Inferior parietal cortex (tissue), 1 donor: ENCODE measurements around the gene ILKAP.

Source experiments
- DNase-seq: peaks from one replicate; pipeline ENCODE4 v3.0.0-alpha.2; 2016; ENCODE audit errors: extremely low spot score

The ILKAP gene

GRCh38 chr2:238237431-238238135 lies 34.1 kb upstream of the ILKAP start:
- DNase-seq = no peak

DNA sequence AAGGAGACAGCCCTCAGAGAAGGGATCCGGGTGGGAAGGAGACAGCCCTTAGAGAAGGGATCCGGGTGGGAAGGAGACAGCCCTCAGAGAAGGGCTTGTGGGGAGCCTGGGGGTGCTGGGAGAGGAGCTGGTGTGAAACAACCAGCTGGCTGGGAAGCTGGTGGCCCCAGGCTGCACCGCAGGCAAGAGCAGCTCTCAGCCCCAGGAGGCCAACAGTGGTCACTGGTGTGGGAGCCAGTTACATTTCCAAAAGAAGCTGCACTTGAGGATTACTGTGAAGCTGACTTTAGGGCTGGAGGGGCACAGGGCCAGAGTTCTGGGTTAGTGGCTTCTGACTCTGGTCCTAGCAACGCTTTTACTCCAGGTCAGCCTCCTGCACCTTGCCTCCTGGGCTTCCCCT lies 33.1 kb upstream of the ILKAP start:
- no peak for DNase-seq

GRCh38 chr2:238235856-238236255 lies 32.4 kb upstream of the ILKAP start:
- no peak for DNase-seq

GRCh38 chr2:238235331-238235732 lies 31.8 kb upstream of the ILKAP start:
- no peak for DNase-seq

DNA sequence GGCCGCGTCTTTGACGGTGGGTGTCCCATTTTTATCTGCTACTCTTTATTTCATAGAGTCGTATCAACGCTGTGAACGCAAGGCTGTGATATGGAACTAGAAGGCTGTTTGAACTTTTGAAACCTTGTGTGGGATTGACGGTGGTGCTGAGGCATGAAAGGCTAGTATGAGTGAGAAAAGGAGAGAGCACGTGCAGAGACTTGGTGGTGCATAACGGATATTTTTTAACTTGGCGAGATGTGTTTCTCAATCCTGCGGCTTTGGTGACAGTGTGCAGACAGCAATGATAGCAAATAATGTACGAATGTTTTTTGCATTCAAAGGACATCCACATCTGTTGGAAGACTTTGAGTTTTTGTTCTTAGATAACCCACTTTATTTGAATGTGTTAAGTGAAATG lies 30.1 kb upstream of the ILKAP start:
- DNase-seq = no peak

DNA sequence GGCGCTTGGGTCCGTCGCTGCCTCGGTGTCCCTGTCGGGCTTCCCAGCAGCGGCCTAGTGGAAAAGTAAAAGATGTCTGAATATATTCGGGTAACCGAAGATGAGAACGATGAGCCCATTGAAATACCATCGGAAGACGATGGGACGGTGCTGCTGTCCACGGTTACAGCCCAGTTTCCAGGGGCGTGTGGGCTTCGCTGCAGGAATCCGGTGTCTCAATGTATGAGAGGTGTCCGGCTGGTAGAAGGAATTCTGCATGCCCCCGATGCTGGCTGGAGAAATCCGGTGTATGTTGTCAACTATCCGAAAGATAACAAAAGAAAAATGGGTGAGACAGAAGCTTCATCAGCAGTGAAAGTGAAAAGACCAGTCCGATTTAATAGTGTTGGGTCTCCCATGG lies 28.3 kb upstream of the ILKAP start:
- no peak for DNase-seq

GRCh38 chr2:238231251-238231793 lies 27.8 kb upstream of the ILKAP start:
- peak; percentile 77 for DNase-seq

DNA sequence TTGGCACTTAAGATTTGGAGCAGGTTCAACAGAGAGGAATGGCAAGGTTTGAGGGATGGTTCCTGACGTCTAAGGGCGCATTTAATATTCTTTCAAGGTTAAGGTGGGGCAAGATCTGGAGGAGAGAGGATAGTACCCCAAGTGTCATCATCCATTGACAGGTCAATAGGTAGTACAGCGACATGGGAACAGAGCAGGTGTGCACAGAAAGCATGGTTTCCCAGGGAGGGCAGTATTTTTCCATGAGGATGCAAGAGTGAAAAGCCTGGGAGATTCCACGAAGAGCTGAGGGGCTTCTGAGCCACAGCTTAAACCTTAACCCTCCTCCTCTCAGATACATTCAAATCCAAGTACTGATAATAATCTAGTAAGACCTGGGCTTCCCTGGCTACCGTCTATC lies 27.2 kb upstream of the ILKAP start:
- no peak for DNase-seq

GRCh38 chr2:238228700-238229099 lies 25.2 kb upstream of the ILKAP start:
- no peak for DNase-seq

DNA sequence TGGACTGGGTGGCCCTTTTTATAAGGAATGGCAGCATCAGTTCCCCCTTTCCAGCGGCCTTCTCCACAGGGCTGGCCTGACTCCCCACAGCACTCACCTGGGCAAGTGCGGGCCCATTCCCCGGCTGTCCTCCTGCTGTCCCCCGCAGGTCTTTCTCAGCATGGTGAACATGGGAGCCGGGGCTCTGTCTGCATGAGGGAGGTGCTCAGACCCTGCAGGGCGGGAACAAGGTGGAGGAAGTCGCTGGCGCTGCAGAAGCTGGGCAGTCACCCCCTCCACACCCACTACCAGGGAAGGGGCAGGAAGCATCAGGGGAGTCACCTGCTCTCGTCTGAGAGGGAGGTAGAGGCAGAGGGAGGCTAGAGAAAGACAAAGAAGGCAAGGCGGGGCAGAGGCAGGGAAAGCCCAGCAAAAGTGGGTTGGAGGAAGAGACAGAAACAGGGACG lies 24.1 kb upstream of the ILKAP start:
- DNase-seq = no peak

GRCh38 chr2:238226698-238227586 lies 23.4 kb upstream of the ILKAP start:
- no peak for DNase-seq

- DNase-seq = no peak
Observed at GRCh38 chr2:238225911-238226697, 22.6 kb upstream of the ILKAP start.

GRCh38 chr2:238225121-238225520 lies 21.6 kb upstream of the ILKAP start:
- DNase-seq = no peak

DNA sequence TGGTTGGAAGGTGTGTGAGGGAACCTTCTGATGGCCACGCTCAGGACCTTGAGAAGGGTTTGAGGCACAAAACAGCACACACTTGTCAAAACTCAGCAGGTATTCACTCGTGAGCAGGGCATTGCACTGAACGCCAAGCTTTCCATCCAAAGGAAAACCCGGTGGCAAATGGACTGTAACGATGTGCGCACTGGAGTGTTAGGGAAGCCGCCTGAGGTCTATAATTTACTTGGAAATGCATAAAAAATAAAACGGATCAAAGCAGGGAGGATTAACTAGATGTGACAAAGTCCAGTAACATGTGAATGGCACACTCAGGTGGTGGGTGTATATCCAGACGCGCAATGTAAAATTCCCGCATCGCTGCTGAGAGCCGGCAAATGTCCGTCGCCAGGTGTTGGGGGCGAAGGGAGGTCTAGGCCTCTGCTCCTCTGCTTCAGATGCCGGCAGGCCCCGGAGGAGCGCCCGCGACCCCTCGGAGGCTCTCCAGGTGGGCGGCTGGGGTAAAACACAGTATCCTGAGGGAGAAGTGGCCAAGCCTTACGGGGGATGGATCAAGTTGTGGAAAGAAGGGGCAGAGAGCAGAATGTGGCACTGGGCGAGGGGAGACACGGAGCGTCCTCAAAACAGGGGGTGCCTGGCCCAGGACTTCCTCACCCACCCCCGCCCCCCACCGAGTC lies 21.0 kb upstream of the ILKAP start:
- no peak for DNase-seq

DNA sequence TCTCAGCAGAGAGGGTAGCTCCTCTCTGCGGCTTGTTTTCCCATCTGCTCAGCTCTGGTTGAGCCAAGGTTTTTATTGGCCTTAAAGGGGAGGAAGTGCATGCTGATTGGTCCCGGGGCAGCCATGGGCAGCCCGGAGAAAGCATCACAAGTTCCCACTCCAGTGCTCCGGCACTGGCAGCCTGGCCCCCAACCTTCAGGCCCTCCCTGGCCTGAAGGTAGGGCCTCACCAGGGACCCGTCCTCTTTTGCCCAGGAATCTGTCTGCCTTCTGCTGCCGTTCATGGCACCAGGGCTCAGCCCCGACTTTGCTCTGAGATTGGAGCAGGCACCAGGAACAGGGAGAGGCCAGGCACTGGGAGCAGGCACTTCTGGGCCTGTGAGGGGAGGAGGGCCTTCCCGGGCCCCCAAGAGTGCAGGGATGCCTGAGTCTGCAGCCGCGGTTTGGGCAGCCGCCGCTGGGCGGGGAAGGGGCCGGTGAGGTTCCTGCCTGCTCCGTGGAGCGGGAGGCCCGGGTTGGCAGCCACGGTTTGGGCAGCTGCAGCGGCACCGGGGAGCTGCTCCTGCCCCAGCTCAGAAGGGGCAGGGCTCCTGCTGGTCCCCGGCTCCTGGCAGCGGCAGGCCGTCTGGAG lies 17.5 kb upstream of the ILKAP start:
- DNase-seq = peak; percentile 68

- DNase-seq = no peak
Observed at GRCh38 chr2:238220274-238220891, 16.9 kb upstream of the ILKAP start.

DNA sequence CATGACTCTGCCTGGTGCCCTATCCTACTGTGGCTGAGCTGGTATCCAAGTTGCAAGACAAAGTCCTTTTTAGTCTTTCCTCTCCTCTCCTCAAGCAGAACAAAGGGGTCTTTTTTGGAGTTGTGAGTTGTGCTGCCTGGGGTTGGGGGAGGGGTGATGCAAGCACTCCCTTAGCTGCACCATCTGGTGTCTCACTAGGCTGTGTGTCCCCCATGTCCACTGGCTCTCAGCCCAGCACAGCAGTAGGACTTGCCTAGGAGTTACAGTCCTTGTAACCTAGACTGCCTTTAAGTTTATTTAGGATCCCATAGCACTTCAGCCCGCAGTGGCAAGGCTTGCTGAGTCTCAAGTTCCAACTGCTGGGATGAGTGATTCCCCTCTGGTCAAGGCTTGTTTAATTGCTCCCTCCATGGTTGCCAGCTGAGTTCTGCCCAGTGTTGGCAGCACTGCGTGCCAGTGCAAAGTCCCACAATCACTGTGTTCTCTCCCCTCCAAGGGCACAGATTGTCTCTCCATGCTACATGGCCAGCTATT lies 13.2 kb upstream of the ILKAP start:
- DNase-seq = peak; percentile 78

GRCh38 chr2:238207006-238207405 lies 3.5 kb upstream of the ILKAP start:
- no peak for DNase-seq

DNA sequence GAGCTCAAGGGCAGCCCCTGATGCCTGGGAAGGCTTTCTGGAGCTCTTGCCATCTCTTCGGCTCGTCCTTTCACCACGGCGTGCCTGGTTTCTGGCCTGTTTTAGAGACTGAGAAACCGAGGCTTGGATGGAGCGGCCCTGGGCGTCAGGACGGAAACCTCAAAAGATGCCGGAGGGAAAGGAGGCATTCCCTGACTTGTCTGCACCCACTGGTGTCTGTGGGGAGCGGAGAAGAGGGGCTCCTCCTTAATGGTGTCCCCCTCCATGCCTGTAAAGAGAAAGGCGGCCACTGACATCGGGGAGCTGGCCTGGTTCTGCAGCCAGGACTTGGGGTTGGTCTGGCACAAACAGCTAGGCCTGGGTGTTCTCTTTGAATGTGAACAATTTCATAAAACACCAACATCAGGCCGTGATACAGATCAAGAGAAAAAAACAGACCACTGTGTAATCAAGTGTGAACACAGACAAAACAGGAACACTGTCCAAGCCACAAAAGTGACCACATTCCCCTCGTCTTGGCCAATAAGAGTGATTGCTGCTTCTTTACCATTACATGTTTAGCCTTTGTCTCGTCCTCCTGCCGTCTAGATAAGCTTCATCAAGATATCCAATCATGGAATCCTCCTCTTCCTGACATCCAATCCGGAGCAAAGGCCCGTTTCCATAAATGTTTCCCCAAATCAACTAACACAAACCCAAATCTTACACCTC lies 633 bp upstream of the ILKAP start:
- DNase-seq = no peak
